ENCODE measurements around the gene PRSS56.
"Not testable (repeated sequence)": the region's sequence is repeated elsewhere in the genome, so short reads cannot be mapped to it uniquely, and the experiment has no call there.

The PRSS56 gene

DNA sequence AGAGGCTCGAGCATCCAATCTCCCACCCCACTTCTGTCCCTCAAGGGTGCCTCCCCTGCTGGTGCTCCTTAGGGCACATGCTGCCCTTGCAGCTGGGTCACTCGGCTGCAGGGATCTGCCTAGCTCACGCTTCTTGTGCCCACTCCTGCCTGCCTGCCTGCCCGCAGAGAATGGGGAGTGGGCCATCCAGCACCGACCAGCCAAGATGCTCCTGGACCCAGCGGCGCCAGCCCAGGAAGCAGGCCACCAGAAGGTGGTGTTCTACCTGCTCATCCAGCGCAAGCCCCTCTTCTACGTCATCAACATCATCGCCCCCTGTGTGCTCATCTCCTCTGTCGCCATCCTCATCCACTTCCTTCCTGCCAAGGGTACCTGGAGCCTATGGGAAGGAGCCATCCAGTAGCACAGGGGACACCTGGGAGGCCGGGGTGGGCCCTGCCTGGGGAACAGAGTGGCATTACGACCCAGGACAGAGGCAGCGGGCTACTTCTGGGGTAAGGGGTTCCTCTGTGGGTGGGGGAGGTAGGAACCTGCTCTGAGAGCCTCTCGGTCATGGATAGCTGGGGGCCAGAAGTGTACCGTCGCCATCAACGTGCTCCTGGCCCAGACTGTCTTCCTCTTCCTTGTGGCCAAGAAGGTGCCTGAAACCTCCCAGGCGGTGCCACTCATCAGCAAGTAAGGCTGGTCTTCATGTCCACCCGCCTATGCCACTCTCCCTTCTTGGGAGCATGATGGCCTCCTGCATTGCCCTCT lies 22.7 kb downstream of the PRSS56 start:
- DNase-seq, result no peak

DNA sequence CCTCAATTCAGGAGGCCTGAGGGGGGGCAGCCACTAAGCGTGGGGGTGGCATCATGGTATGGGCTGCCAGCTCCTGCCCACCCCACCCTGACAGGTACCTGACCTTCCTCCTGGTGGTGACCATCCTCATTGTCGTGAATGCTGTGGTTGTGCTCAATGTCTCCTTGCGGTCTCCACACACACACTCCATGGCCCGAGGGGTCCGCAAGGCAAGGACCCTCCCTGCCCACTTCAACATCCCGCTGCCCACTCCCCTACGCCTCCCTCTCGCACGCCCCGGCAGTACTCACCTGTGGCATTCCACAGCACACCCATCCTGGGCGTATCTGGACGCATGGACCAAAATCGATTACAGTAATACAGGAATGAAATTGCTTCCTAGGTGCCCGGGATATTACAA lies 23.3 kb downstream of the PRSS56 start:
- no peak for DNase-seq

DNA sequence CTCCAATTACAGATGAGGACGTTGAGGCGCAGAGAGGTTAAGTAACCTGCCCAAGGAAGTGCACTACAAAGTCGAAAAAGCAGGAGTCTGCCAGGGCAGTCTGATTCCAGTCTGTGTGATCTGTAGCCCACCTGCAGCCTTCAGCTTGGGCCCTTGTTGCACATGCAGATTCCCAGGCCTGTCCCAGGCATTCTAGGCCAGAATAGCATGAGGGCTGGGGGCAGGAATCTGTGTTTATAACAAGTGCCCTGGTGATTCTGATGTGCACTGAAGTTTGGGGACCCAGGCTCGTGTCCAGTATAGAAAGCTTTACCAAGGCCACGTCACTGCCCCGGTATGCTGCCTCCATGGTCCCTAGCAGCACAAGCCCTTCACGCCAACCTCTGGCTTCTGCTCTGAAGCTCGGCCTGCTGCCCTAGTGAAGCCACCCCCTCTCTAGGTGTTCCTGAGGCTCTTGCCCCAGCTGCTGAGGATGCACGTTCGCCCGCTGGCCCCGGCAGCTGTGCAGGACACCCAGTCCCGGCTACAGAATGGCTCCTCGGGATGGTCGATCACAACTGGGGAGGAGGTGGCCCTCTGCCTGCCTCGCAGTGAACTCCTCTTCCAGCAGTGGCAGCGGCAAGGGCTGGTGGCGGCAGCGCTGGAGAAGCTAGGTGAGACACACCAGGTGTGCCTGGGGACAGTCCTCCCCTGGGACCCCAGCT lies 23.9 kb downstream of the PRSS56 start:
- no peak for DNase-seq

DNA sequence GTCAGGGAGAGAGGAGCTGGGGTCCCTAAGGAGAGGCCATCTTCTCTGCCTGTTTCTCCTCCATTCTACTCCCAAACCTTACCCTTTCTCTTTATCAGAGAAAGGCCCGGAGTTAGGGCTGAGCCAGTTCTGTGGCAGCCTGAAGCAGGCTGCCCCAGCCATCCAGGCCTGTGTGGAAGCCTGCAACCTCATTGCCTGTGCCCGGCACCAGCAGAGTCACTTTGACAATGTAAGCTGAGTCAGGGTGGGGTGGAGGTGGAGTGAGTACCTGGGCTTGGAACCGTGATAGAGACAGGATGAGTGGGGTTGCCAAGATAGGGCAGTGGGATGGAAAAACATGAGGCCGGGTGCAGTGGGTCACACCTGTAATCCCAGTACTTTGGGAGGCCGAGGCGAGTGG lies 24.5 kb downstream of the PRSS56 start:
- no peak for DNase-seq

DNA sequence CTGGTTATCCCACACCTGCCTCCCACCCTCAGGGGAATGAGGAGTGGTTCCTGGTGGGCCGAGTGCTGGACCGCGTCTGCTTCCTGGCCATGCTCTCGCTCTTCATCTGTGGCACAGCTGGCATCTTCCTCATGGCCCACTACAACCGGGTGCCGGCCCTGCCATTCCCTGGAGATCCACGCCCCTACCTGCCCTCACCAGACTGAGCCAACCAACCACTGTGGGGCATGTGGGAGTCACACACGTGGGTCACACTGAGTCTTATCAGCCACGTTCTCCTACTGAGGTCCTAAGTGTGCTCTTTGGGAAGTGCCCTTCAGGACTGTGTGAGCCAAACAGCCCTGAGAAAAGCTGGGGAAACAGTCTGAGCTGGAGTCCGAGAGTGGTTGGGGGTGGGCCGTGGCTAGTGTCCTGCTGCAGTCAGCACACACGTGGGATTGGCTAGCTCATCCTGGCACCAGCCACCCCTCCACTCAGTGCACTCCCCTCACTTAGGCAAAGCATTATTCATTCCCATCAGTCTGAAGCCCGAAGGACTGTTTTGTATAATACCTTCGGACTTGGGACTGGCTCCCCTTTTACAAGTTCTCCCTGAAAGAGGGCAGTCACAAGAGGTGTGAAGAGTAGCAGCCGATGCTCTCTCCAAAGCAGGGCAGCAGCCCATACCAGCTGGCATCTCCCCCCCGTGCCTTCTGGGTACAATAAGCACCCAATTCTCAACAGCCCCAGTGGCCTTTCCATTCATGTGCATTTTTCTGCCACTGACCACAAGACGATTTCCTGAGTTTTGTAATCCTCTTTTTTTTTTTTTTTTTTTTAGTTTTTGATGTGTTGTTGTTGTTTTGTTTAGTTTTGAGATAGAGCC lies 25.6 kb downstream of the PRSS56 start:
- no peak for DNase-seq

DNA sequence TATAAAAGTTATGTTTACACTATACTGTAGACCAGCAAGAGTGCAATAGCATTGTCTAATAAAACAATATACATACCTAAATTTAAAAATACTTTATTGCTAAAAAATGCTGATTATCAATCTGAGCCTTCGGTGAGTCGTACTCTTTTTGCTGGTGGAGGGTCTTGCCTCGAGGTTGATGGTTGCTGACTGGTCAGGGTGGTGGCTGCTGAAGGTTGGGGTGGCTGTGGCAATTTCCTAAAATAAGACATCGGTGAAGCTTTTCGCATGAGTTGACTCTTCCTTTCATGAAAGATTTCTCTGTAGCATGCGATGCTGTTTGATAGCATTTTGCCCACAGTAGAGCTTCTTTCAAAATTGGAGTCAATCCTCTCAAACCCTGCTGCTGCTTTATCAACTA lies 27.8 kb downstream of the PRSS56 start:
- no peak for DNase-seq

DNA sequence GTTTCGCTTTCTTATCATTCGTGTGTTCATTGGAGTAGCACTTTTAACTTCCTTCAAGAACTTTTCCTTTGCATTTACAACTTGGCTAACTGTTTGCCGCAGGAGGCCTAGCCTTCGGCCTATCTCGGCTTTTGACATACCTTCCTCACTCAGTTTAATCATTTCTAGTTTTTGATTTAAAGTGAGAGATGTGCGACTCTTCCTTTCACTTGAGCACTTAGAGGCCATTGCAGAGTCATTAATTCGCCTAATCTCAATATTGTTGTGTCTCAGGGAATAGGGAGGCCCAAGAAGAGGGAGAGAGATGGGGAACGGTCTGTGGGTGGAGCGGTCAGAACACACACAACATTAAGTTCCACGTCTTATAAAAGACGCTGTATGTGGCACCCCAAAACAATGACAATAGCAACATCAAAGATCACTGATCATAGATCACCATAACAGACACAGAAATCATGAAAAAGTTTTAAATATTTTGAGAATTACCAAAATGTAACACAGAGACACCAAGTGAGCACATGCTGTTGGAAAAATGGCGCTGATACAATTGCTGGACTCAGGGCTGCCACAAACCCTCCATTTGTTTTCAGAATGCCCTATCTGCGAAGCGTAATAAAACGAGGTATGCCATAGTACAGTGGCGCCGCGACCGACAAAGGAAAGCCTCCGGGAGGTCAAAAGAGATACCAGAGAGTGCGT lies 29.6 kb downstream of the PRSS56 start:
- no peak for DNase-seq

DNA sequence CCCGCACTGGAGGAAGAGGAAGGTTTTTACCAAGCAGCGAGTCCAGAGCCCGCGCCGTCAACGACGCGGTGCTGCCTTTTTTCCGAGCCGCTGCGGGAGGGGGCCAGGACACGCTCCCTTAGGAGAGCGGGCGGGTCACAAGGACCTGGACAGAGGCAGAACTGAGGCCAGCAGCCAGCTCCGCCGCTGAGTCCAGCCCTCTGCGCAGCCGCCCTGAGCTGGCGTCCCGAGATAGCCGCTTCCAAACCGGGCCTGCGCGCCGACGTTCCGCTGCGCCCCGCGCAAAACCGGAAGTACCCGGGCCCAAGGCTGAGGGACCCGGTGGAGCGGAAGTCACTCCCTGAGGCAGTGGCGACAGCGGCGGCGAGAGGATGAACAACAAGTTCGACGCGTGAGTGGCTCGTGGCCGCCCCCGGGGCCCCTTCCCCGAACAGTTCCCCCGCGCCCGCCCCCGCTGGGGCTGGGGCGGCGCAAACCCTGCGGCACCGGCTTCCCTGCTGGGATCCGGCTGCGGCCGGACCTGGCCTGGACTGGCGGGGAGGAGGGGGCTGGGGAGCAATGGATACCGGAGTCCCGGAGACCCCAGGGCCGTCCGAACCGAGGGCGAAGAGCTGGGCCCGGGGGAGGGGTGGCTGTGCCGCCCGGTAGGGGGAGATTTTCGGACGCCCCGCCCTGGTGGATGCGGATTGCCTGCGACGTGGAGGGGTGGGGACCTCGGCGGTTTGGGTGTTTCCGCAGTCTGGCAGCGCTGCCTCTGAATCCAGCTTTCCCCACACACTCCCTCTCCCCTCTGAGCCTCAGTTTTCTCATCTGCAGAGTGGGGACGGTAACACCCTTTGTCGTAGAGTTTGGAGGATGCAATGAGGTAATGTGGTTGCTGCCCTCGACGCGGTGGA lies 30.4 kb downstream of the PRSS56 start, which contains the start of the genes EIF4E2 and TIGD1:
Gene EIF4E2, plus strand, starts transcription at position 336 of the 896 bp plus-strand sequence. Its CDS starts 36 bp downstream, at position 372.
Gene TIGD1, minus strand, starts transcription at position 204 of the 896 bp plus-strand sequence. CDS start 675 bp downstream, outside the sequence.
- DNase-seq, result peak; percentile 89 to 93

DNA sequence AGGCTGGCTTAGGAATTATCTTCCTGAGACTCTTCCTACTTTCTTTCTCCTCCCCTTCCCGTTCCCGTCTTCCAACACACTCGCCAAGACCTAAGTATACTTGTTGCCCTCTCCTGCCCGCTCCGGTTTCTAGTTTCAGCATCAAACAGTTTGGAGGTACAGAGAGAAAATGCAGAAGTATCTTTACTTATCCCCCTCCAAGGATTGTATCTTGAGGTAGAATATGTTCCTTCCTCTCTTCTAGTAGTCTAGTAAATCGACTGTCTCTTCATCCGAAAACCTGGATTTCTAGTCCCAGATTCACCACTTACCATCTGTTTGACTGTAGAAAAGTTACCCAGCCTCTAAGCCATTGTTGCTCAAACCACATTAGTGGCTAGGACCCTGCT lies 31.1 kb downstream of the PRSS56 start:
- DNase-seq, result no peak

DNA sequence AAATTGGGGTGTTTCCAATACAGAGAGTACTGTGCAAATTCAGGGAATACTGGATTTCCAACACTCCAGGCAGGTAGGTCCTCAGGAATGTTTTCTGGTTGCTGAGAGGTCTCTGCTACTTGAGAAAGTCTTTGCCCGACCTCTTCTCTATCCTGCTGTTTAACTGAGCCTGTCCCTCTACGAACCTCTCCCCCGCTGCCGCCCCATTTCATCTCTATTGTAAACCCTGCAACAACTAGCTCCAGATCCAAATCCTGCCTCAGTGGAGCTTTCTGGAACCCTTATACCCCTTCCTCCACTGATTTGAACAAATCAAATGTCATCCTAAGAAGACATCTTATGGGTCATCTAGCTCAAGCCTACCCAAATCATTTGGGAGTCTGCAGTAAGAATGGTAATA lies 31.6 kb downstream of the PRSS56 start:
- no peak for DNase-seq

DNA sequence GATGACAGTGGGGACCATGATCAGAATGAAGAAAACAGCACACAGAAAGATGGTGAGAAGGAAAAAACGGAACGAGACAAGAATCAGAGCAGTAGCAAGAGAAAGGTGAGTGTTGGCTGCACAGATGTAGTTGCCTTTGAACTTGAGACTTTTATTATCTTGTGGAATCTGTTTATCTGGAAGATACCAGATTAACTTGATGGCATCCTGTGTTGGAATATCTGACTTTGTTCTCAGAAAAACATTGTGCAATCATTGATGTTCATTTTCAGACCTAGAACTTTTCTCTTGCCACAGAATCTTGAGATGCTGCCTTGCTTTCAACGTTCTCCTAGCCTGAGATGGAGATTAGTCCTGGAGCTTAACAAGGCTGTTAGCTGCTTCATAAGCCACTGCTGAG lies 36.2 kb downstream of the PRSS56 start:
- DNase-seq, result no peak

DNA sequence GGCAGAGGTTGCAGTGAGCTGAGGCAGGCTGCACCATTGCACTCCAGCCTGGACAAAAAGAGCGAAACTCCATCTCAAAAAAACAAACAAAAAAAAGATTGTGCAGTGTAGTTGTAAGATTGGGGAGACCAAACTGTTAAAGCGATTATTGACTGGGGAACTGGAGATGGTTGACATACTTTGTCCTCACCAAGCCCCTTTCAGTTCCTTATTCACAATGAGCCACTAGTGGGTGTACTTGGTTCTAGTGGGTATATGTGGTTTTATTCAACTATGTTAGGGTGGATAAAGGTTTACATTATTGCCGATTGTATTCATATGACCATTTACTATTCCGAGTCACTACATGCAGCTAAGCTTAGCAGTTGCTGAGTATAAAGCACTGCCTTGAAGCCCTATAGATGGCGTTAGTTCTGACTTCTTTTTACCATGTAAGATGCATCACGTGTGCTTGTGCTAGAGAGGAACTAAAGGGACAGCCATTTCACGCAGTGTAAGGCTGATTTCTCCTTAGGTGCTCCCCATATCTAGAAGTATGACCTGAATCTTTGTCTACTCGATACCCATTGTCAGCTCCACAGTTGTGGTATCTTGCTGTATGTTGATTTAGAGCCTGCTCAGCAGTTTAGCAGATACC lies 42.4 kb downstream of the PRSS56 start:
- DNase-seq, result no peak

DNA sequence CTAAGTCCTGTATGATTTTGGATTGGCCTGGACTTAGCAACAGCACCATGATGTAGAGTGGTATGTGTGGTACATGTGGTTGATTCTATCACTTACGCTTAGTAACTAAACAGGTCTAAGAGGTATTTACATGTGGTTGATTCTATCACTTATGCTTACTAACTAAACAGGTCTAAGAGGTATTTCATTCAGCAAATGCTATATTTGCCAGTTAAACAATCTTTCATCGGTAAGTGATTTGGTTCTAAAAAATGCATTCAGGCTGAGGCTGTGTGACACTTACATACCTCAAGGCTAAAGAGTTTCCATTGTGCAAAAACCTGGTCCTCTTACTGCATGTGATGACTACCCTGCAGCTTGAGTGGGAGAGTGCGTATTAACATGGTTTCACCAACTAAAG lies 43.4 kb downstream of the PRSS56 start:
- DNase-seq, result no peak

DNA sequence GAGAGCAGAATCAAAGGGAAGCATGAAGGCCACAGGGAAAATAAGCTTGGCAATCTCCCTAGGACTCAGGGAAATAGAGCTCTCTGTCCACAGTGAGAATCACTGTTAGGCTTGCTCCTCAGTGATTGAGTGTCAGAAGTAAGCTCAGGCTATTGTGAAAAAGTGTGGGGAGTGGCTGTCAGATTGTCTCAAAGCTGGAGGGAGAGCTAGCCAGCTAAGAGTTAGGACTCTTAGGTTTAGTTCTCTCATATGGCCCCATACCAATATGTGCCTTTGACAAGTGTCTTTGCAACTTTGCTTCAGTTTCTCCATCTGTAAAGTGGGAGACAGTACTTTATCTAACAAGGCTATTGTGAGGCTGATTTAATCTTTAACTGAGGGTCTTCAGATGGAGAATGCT lies 47.5 kb downstream of the PRSS56 start:
- DNase-seq, result no peak

DNA sequence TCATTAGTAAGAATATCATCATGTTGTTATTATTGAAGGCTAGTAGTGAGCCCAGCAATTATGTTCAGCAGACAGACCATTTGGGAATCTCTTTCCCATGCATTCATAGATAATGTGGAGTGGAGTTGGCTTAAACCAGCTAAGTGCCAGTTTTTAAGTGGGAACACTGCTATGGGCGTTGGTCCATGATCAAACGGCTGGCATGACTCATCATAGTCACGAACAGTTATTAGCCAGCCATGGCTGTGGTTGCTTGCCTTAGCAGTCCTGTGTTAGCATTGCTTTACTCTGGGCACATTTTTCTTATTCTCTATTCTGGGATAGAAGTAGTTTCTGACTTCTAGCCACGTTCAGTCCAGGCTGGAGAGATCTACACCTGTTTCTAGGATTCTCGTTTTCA lies 48.0 kb downstream of the PRSS56 start:
- DNase-seq, result no peak

DNA sequence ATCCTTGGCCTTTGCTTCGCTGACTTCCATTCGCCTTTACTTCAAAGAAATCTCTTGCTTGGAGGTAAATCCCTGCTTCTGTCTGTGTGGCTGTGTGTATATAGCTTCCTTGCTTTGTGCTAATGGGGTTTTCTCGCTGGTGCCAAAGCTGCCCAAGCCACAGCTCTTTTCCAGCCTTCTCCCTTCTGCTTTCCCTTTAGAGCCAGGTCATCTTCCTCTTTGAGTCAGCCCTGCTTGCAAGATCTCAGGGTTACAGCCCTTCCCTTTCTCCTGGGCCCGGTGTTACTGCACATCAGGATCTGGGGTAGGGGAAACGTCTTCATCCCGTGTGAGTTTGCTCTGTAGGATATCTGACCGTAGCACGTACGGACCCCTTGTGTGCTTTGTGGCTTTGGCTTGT lies 49.4 kb downstream of the PRSS56 start:
- no peak for DNase-seq

DNA sequence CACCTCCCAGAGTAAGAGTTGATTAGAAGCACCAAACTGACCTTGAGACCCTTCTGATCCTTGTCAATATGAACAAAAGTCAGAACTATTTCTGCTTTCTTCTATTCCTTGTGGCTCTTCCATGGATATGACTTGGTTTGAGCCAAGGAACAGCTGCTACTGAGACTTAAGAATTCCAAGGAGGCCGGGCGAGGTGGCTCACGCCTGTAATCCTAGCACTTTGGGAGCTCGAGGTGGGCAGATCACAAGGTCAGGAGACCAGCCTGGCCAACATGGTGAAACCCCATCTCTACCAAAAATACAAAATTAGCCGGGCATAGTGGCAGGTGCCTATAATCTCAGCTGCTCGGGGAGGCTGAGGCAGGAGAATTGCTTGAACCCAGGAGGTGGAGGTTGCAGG lies 50.3 kb downstream of the PRSS56 start:
- not testable (repeated sequence) for DNase-seq

DNA sequence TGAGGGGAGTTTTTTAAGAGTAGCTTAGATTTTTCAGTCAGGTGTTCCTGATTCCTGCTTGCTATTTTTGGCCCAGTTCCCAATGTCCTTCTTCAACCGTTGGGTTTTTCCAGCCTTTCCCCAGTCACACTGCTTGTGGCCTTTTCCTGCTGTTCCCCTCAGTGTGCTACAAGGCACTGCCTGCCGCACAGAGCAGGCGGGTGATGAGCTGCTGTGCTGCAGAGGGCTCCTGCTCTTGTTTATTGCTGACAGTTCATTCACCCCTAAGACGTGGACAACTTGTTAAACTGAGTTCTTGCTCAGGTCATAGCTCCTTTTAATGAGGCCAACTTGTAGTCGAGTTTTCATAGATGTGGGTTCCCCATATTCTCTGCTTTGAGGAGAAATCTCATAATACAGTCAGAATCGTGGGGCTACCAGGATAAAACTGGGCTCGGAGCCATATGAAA lies 50.9 kb downstream of the PRSS56 start:
- DNase-seq, result no peak

DNA sequence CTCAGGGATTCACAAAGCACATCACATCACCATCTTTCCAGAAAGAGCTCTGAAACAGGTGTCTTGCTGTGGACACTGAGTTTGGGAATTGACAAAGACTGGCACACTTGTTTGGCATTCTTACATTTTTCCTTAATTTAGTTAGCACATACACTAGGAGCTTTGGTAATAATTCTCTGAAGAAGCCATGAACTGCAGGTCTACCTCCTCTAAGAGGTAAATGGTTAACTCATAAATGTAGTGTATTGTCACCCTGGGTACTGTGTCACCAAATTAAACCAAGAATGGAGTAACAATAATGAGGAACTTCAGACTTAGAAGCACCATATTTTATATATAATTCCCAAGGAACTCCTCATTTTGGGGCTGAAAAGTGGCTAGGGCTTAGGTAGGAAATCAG lies 52.9 kb downstream of the PRSS56 start:
- no peak for DNase-seq

DNA sequence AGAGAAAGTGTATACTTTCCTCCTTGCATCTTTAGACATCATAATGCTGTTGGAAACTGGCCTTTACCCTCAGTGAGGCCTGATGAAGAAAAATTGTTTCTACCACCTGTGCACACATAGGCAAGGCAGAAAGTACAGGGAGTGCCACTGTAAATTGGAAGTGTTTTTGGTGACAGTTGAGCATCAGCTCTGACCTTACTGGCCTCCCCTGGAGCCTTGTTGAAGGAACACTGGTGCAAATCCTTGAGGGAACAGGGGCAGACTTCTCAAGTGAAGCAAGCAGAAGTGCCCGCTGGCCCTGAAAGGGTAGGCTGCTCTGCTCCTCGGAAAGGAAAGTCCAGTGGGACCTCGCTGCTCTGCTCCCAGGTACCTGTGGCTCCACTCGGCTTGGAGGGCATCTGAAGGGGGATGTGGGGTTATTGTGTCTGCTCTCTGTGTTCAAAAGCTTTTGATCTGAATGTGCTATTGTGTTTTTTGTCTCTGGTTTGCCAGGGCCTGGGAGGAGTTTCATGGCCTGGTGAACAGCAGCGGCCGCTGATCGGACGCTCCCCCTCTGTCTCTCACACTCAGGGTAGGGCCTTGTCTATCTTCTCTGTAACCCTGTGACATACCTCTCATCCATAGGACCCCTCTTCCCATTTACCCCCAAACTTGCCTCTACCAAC lies 53.7 kb downstream of the PRSS56 start:
- no peak for DNase-seq

All from NCI-H1930 (cell line).